Psoas muscle (tissue), 8 donors: ENCODE results near the gene IKBKE. TPM values are rescaled to one million over a fixed set of nuclear protein-coding genes. Genes with fewer than 3 reads are reported as not detected.

Experiments used
- ATAC-seq, 4 donors: fragments of 200-7000 bp; cut with Tn5 transposase; one replicate each; pipeline ENCODE4 v1.9.1; 2020; ENCODE audit warnings: moderate library complexity in 3 of 4, mild to moderate bottlenecking in 2 of 4
- DNase-seq, 2 donors: peaks; one replicate each; pipeline ENCODE4 v3.0.0-alpha.2; 2020
- H3K27ac ChIP-seq: fragments of 200-600 bp; one replicate; pipeline ENCODE4 v1.8.0; 2022
- H3K27me3 ChIP-seq, 3 donors: fragments of 200-600 bp in 1 of 3; one replicate each; pipeline versions ENCODE4 v1.6.1 to v1.8.0; 2013 to 2022; ENCODE audit warnings: low read length in 2 of 3, mild to moderate bottlenecking in 2 of 3, moderate library complexity in 1 of 3; ENCODE audit not compliant: insufficient read depth in 3 of 3
- H3K36me3 ChIP-seq, 2 donors: fragments of 200-600 bp in 1 of 2; one replicate each; pipeline versions ENCODE4 v1.6.1 to v1.8.0; 2013 to 2022; ENCODE audit warnings: low read depth in 1 of 2, mild to moderate bottlenecking in 1 of 2, moderate library complexity in 1 of 2; ENCODE audit not compliant: insufficient read depth in 1 of 2
- H3K4me1 ChIP-seq: fragments of 200-600 bp; one replicate; pipeline ENCODE4 v1.8.0; 2022
- H3K4me3 ChIP-seq: fragments of 200-600 bp; one replicate; pipeline ENCODE4 v1.8.0; 2022; ENCODE audit warnings: mild to moderate bottlenecking
- H3K9me3 ChIP-seq: fragments of 200-600 bp; one replicate; pipeline ENCODE4 v1.8.0; 2022
- CTCF ChIP-seq: fragments of 200-600 bp; IDR thresholded peaks from one replicate; pipeline ENCODE4 v1.8.0; 2022; ENCODE audit warnings: antibody characterized with exemption
- WGBS, 3 donors: extraction: QIAGEN DNeasy Blood & Tissue Kit; methylation state at CpG; one replicate each; pipeline versions ENCODE4 v1.1.6 to v1.1.7; 2013; 5-methylcytosine and 5-hydroxymethylcytosine counted together
- intact Hi-C, 2 donors: fragments of 100-400 bp; cut with DNase I; formaldehyde crosslinking; loops; one replicate each; pipeline versions ENCODE4 v1.11.0 to v1.14.2; 2022
- polyA plus RNA-seq, 3 donors: library from polyadenylated mRNA; stranded (reverse); fragments of 200-250 nt; gene quantifications; one replicate each; pipeline ENCODE4 v1.2.3, GENCODE V29; 2013
- total RNA-seq, 4 donors: library from RNA; stranded (reverse); fragmentation: NEBNext Ultra II Directional in 2 of 4; extraction: Animal tissue kit (Norgen Biotek cat#: 25700) in 2 of 4; gene quantifications; one replicate each; pipeline versions ENCODE4 v1.2.1 to v1.2.4, GENCODE V29; 2021 to 2023
- donor health status: healthy with polysubstance abuse.
- donor health status: DM: no; HTN: no; CAD: no; lungs with moderate emphysema.
- donor health status: Bipolar disorder and iron deficiency.
- donor health status: healthy.
- donor health status: DM: yes; HTN: yes; CAD: no.
- donor health status: DM: no; HTN: no; CAD: no.
- donor health status: DM: no; HTN: no; CAD: no.
- donor health status: DM: yes; HTN: yes; CAD: no.

IKBKE gene
- total and polyA plus RNA-seq, 7 donors = 0.14 to 0.89 (median 0.44) TPM

- TF ChIP-seq CTCF = no peak
- Histone ChIP-seq H3K27me3 (peaks cover 0 to 26% (median 10%) of the 10 kb centered on the region in 3 donors), H3K4me1 (peaks cover 11% of the 10 kb centered on the region), H3K9me3 (no peaks in the 10 kb centered on the region), H3K36me3 (no peaks in the 10 kb centered on the region), H3K27ac (no peak overlapping the region), H3K4me3 (peak overlapping the region; percentile 73)
- 61 to 67% (median 63%) methylated on average over 14 to 15 of the region's 15 CpGs for WGBS, 3 donors
- DNase-seq = peak in 1 of 2 donors; percentile 33
- no peak for ATAC-seq
- intact Hi-C loops = no loop called here
Observed at GRCh38 chr1:206508130-206508889, 38.0 kb downstream of the IKBKE start.

- Histone ChIP-seq H3K4me1 (peaks cover 7% of the 10 kb centered on the region), H3K4me3 (no peak overlapping the region), H3K27me3 (peaks cover 0 to 26% (median 10%) of the 10 kb centered on the region in 3 donors), H3K36me3 (no peaks in the 10 kb centered on the region), H3K27ac (no peak overlapping the region), H3K9me3 (no peaks in the 10 kb centered on the region)
- 41 to 44% (median 41%) methylated on average over 6 of the region's 6 CpGs for WGBS, 3 donors
- peak; percentile 33 to 53 for DNase-seq
- no peak for TF ChIP-seq CTCF
- no peak for ATAC-seq
- intact Hi-C loops = no loop called here
Observed at GRCh38 chr1:206508956-206509355, 38.7 kb downstream of the IKBKE start.

DNA sequence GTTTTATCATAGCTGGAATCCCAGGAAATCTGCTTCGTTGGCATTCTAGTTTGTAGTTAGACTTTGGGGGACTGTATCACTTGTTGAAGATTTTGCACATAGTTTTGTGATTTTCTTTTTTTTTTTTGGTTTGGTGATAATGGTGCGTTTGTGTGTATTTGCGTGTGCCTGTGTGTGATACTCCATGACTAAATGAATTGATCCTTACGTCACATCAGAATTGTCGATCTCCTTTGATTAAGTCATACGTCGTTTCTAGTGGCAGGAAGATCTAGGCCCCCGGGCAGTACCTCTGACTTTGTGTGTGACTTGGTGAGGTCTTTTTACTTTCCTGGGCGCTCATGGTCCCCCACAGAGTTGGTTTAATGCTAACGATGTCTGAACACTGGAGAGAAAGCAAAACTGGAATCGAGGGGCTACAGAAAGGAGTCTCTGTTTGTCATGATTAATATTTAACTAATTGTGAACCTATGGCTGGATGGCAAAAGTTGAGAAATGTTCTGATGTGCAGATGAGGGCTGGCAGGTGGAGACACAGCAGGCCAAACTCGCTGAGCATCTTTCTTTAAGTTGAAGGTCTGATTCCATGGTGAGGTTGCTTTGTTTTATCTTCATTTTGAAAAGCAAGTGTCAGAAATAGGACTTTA lies 39.5 kb downstream of the IKBKE start:
- Histone ChIP-seq H3K27me3 (peaks cover 0 to 26% (median 10%) of the 10 kb centered on the region in 3 donors), H3K36me3 (no peaks in the 10 kb centered on the region), H3K9me3 (no peaks in the 10 kb centered on the region), H3K27ac (no peak overlapping the region), H3K4me1 (peaks cover 3% of the 10 kb centered on the region), H3K4me3 (no peak overlapping the region)
- 85 to 89% (median 86%) methylated on average over 12 of the region's 12 CpGs for WGBS, 3 donors
- DNase-seq (no peak), ATAC-seq (no peak)
- intact Hi-C loops = no loop called here
- TF ChIP-seq CTCF = no peak

DNA sequence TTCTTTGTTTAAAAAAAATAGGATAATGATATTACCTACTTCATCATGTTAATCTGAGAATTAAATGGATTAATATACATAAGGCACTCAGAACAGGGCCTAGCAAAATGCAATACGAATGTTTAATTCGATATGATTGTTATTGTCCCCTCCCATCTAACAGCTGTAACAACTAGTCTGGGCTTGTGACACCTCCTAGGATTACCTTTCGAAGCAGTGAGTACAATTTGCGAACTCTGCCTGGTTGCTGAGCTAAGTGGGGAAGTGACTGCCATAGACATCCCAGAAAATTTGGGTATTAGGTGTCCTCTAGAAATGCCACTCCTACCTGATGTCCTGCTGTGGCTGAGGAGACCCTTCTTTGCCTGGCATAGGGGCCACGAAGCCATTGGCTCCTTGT lies 40.1 kb downstream of the IKBKE start:
- DNase-seq = no peak
- H3K4me3 ChIP-seq = no peak overlapping the region
- H3K9me3 ChIP-seq = no peaks in the 10 kb centered on the region
- H3K36me3 ChIP-seq = no peaks in the 10 kb centered on the region
- no peak for TF ChIP-seq CTCF
- no peaks in the 10 kb centered on the region for H3K4me1 ChIP-seq
- H3K27ac ChIP-seq = no peak overlapping the region
- intact Hi-C loops = no loop called here
- ATAC-seq = no peak
- WGBS, 3 donors = 88 to 91% (median 88%) methylated on average over 5 of the region's 5 CpGs
- H3K27me3 ChIP-seq = peaks cover 0 to 26% (median 10%) of the 10 kb centered on the region in 3 donors
